SHP77 treated with DMSO at 0.1 percent for 48 hours (cell line): ENCODE results near the gene SH3RF3.
"Not testable (repeated sequence)": the region's sequence is repeated elsewhere in the genome, so short reads cannot be mapped to it uniquely, and the experiment has no call there.

Source experiments
- DNase-seq: peaks from one replicate; lab custom pipeline; 2025; lab: John Stamatoyannopoulos, UW

SH3RF3 gene

GRCh38 chr2:109118321-109118720, 10.7 kb upstream of the SH3RF3 start:
- no peak for DNase-seq

DNA sequence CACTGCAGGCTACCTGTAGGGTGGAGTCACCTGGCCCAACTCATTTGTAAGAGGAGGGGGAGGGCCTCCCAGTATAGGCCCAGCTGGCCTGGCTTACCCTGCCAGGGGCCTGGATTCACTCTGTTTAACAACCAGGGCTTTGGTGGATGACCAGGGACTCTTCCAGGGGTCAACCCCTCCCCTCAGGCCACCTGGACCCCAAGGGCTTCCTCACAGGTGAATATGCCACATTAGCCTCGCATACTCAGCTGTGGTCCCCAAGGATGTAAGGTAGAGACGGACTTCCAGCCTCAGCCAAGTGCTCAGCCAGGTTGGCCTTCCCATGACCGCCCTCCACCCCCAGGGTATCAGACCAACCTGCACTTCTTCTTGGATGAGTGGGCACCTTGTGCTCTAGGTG, 8.8 kb upstream of the SH3RF3 start:
- no peak for DNase-seq

DNA sequence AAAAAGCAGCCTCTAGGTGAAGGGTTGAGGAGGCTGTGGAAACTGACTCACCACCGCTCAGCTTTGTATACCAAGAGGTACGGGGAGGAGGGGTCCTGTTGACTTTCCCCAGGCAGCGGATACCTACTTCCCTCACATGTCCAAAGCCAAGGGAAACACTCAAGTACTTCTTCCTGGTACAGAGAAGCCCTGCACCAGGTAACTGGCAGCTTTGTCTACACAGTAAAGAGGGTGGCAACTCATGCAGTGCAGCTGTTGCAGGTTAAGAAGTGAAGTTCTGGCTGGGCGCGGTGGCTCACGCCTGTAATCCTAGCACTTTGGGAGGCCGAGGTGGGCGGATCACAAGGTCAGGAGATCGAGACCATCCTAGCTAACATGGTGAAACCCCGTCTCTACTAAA, 8.3 kb upstream of the SH3RF3 start:
- DNase-seq = not testable (repeated sequence)

GRCh38 chr2:109123586-109124201, 5.3 kb upstream of the SH3RF3 start:
- DNase-seq = no peak

- DNase-seq = no peak
Measured at GRCh38 chr2:109124982-109125592, 3.9 kb upstream of the SH3RF3 start.

DNA sequence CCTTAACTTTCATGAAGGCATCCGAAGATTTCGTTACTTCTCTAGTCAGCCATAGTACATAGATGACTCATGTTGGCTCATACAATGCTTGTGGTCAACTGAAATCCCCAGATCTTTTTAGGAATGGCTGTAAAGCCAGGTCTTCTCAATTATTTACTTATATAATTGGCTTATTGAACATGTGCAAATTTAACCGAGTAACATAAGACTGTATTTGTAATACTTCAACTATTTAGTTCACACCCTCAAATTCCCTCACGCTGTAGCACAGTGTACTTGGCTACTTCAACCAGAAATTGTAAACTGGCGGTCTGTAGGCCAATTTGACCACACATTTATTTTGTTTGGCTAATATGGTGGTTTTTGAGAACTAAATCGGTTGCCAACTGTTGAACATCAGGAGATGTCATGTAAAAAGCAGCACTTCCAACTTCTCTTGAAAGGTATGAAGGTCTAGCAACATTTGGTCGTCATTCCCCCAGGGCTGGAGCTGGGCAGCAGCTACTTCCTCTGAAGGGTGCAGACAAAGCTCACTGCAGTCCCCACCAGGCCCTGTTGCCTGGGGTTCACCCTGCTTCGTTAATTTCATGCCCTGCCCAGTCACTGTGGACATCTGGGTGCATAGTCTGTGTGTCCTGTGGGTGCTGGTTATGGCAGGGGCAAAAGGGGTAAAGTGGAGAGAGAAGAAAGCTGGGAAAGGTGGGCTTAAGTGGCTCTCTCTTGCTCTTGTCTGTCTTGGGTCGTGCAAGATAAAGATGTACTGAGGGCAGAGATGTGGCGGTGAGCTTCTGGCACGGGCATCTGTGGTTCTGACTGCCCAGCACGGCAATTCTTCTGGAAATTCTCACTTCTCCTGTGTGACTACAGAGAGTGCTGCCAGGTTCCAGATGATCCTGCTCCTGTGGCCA, 3.2 kb upstream of the SH3RF3 start:
- DNase-seq = no peak

DNA sequence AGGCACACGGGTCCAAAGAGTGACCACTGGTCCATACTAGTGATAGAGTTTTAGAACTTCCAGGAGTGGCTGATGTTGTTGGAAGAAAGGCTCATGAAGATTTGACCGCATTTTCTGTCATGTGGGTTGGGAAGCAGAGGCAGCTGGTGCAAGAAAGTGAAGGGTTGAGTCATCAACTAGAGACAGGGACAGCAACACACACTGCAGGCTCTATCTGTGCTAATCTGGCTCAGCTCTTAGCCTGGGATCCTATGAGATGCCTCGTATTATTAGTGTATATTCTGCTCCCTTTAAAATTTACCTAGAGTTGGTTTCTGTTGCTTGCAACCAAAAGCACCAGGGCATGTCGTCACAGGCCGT, 2.5 kb upstream of the SH3RF3 start:
- no peak for DNase-seq

GRCh38 chr2:109127556-109127955, 1.4 kb upstream of the SH3RF3 start:
- DNase-seq = no peak

DNA sequence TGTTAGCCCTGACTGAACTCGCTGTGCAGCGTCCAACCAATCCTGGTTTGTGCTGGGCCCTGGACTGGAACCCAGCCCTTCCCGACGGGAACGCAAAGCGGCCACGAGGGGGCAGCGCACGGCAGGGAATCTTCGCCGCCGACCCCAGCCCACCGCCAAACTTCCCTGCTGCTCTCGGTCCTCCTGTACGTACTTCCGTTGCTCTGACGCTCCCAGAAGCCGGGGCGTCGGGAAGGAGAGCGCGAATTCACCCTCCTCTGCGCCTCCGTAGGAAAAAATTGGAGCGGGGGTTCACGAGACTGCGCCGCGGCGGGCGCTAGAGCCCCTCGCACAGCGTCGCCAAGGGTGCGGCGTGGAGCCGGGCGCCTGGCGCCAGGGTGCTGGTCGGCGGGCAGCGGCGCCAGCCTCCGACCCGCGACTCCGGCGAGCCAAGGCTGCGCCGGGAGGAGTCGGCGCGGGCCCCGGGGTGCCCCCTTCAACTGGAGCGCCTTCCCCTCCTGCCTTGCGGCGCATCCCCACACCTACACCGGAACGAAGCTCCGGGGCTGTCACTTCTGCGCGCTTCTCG, 873 bp upstream of the SH3RF3 start:
- DNase-seq = peak; percentile 73

DNA sequence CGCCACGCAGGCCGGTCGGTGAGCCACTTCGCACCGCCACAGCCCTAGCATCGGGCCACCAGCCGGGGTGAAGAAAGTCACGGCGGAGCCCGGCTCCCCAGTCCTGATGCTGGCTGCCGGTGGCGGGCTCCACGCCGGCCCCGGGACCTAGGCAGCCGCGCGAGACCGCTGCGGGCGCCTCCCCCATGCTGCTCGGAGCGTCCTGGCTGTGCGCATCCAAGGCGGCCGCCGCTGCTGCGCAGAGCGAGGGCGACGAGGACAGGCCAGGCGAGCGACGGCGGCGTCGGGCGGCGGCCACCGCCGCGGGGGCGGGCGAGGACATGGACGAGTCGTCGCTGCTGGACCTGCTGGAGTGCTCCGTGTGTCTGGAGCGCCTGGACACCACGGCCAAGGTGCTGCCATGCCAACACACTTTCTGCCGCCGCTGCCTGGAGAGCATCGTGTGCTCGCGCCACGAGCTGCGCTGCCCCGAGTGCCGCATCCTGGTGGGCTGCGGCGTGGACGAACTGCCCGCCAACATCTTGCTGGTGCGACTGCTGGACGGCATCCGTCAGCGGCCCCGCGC, 433 bp downstream of the SH3RF3 start:
- DNase-seq = no peak

- no peak for DNase-seq
Measured at GRCh38 chr2:109129921-109130722, 1.1 kb downstream of the SH3RF3 start.

- DNase-seq = no peak
Measured at GRCh38 chr2:109130723-109130995, 1.7 kb downstream of the SH3RF3 start.

DNA sequence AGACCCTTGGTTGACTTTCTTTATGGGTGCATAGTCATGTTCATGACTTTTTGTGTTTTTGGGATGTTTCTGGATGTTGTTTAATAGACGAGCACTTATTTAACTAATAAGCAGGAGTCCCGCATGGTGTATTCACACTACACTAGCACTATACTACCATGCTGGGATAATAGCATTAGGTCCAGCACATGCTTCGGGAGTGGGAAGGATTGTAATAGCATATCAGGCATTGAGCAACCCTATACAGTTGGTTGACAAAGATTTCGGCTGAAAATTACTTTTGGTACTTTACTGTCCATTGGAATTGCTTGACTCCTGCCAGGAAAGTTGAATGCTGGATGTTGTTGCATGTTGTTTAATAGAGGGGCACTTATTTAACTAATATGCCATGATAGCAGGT, 2.8 kb downstream of the SH3RF3 start:
- DNase-seq = no peak

DNA sequence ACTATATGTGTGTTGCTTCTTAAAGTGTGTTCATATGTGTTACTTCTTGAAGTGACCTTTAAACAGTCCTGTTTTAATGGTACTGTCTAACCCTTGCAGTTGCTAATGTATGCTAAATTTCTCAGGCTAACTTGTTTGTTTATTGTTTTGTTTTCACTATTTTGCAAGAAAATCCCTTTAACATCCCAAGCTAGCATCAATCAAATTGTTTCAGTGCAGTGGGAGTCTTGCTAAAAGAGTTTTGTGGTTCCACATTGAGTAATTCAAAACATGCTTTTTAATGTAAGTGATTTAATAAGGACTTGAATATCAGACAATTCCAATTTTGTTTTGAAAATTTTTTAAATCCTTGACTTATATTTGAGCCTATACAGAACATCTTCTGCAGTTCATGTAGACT, 3.6 kb downstream of the SH3RF3 start:
- DNase-seq = no peak

GRCh38 chr2:109133746-109134145, 4.7 kb downstream of the SH3RF3 start:
- no peak for DNase-seq

DNA sequence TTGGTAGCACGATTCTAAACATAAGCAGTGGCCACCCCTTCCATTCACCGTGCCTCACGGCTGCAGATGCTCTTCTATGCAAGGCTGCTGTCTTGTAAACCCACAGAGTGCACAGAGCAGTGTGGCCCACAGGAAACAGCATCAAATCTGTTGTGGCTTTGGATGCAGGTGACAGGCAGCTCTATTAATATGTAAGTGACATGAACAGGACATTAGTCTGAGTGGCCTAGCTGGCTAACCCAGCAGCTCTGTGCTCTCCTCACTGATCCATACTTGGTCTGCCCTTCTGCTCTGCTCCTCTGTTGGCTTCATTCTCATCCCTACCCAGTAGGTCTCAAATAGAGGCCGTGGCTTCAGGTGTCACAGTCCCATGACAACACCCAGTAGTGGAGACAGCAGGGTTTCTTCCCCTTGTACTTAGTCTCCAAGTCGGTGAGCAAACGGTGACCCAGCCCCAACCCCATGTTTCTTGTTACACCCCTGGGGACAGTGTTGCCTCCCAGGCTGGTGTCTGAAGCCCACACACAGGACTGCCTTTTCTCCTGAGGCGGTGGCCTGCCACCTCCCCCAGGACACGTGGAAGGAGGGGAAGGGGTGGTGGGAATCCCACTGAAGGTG, 5.8 kb downstream of the SH3RF3 start:
- DNase-seq = no peak

DNA sequence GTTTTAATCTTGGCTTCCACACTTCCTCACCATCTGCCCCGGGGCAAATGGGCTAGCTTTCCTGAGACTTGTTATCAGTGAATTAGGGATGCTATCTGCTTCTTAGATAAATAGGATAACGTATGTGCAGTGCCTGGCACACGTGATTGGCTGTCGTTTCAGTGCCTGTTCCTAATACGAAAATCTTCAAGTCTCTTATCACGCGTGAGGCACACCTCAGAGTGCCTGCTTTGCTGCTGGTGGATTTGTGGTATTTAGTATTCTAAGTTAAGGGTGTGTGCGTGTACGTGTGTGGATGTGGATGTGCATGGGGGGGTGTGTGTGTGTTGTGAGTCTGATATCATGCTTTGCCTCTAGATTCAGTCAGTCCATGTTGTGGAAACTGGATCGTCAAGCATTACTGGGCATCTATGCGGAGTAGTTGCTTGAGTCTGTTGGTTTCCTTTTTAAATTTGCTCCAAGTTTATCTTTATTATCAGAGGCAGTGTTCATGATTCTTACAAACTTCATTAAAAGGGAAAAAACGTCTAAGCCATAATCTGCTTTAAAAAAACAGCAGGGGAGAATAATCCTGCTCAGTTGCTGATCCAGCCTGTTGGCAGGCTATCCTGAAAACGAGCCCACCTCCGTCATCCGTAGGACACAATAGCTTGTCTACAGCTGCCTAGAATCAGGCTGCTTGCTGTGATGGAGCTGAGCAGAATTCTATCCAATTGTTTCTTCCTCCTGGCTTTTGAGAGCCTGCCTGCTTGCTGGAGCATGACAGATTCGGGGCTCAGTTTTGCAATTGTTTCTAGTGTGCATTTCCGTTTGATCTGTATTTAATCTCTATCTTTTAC, 6.6 kb downstream of the SH3RF3 start:
- no peak for DNase-seq

DNA sequence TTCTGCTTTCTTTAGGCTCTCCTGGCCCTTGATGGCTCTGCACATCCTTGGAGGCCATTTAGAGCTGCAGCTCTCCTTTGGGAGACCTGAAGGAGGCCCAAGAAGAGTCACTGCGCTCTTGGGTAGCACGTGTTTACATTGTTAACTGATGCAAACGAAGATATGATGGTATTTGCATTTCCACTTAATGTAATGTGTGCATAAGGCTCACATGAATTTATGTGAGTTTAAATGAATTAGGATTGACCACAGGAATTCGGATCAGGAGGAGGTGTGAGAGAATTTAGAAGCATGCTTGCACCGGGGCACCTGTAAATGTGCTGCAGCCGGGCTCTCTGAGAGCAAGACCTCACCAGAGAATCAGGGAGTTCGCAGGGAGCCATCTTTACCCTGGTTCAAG, 7.5 kb downstream of the SH3RF3 start:
- no peak for DNase-seq

DNA sequence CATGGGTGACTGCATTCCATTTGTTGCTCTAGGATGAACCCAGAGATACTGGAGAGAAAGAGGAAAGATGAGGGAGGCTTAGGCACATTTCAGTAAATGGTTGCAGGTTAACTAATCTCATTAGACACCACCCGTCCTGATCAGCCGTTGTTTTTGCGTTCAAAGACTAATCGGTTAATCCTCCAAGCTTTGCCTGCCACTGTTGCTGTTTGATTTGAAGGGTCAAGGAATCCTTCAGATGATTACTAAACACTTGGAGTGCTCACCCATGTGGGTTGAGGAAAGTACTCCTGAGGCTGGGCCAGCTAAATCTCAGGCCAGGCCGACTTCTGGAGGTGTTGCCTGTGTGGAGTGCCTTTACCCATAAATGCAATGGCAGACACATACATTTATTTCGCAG, 8.6 kb downstream of the SH3RF3 start:
- DNase-seq = no peak

- no peak for DNase-seq
Measured at GRCh38 chr2:109138449-109138848, 9.4 kb downstream of the SH3RF3 start.

GRCh38 chr2:109139002-109139401, 10.0 kb downstream of the SH3RF3 start:
- DNase-seq = no peak
